ENCODE data around the gene ZFYVE9. TPM values are rescaled to one million over a fixed set of nuclear protein-coding genes. Genes with fewer than 3 reads are reported as not detected.

Gene ZFYVE9
- total and polyA plus RNA-seq, 10 of the 15 experiments (the other 5 are each of a cell fraction or from before 2014, with no cell fraction given) = 0.26 to 6.9 (median 2.3) TPM

DNA sequence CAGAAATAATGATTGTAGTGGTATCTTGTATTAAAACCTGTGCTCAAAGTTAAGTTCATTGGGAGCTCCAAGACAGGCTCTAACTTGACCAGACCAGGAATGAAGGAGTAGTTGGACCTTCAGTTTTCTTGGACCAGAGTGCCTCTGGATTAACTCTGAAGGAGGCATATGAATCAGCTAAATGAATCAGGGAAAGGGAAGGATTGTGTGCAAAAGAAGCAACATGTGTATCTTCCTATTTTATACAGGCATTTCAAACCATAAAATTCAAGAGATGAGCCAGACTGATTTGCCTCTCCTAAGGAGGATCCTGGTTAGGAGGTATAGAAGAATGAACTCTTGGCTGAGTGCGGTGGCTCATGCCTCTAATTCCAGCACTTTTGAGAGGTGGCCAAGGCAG, 152.7 kb downstream of the ZFYVE9 start (continued):
- TF ChIP-seq, protein P1, sequence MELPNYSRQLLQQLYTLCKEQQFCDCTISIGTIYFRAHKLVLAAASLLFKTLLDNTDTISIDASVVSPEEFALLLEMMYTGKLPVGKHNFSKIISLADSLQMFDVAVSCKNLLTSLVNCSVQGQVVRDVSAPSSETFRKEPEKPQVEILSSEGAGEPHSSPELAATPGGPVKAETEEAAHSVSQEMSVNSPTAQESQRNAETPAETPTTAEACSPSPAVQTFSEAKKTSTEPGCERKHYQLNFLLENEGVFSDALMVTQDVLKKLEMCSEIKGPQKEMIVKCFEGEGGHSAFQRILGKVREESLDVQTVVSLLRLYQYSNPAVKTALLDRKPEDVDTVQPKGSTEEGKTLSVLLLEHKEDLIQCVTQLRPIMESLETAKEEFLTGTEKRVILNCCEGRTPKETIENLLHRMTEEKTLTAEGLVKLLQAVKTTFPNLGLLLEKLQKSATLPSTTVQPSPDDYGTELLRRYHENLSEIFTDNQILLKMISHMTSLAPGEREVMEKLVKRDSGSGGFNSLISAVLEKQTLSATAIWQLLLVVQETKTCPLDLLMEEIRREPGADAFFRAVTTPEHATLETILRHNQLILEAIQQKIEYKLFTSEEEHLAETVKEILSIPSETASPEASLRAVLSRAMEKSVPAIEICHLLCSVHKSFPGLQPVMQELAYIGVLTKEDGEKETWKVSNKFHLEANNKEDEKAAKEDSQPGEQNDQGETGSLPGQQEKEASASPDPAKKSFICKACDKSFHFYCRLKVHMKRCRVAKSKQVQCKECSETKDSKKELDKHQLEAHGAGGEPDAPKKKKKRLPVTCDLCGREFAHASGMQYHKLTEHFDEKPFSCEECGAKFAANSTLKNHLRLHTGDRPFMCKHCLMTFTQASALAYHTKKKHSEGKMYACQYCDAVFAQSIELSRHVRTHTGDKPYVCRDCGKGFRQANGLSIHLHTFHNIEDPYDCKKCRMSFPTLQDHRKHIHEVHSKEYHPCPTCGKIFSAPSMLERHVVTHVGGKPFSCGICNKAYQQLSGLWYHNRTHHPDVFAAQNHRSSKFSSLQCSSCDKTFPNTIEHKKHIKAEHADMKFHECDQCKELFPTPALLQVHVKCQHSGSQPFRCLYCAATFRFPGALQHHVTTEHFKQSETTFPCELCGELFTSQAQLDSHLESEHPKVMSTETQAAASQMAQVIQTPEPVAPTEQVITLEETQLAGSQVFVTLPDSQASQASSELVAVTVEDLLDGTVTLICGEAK (IDR thresholded peaks at IDR 0.05; ENCODE audit: borderline replicate concordance) = no peak
- no peak for TF ChIP-seq CHD4 (IDR thresholded peaks at IDR 0.05)
- no peak for TF ChIP-seq NBN (IDR thresholded peaks at IDR 0.05)
- no peak for TF ChIP-seq FOXK2 (IDR thresholded peaks at IDR 0.05)
- TF ChIP-seq, protein P2, sequence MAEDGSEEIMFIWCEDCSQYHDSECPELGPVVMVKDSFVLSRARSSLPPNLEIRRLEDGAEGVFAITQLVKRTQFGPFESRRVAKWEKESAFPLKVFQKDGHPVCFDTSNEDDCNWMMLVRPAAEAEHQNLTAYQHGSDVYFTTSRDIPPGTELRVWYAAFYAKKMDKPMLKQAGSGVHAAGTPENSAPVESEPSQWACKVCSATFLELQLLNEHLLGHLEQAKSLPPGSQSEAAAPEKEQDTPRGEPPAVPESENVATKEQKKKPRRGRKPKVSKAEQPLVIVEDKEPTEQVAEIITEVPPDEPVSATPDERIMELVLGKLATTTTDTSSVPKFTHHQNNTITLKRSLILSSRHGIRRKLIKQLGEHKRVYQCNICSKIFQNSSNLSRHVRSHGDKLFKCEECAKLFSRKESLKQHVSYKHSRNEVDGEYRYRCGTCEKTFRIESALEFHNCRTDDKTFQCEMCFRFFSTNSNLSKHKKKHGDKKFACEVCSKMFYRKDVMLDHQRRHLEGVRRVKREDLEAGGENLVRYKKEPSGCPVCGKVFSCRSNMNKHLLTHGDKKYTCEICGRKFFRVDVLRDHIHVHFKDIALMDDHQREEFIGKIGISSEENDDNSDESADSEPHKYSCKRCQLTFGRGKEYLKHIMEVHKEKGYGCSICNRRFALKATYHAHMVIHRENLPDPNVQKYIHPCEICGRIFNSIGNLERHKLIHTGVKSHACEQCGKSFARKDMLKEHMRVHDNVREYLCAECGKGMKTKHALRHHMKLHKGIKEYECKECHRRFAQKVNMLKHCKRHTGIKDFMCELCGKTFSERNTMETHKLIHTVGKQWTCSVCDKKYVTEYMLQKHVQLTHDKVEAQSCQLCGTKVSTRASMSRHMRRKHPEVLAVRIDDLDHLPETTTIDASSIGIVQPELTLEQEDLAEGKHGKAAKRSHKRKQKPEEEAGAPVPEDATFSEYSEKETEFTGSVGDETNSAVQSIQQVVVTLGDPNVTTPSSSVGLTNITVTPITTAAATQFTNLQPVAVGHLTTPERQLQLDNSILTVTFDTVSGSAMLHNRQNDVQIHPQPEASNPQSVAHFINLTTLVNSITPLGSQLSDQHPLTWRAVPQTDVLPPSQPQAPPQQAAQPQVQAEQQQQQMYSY (CRISPR knock-in tag; IDR thresholded peaks at IDR 0.05) = no peak
- no peak for TF ChIP-seq CEBPZ (IDR thresholded peaks at IDR 0.05; ENCODE audit: low read depth, low read length)
- TF ChIP-seq EZH2 (IDR thresholded peaks at IDR 0.05; ENCODE audit: borderline replicate concordance, control insufficient read depth, low read depth, low read length) = no peak
- no peak for TF ChIP-seq MTA3 (IDR thresholded peaks at IDR 0.05; ENCODE audit: borderline replicate concordance, low read length)

All from GM12878 (cell line).